IMR-90 (cell line): ENCODE data around the gene ZDHHC8. TPM values are rescaled to one million over a fixed set of nuclear protein-coding genes. Genes with fewer than 3 reads are reported as not detected.
A peak's percentile ranks its signal among the peaks of the same experiment; 100 is the strongest.

Experiments used
- ATAC-seq: fragments of 200-7000 bp; cut with Tn5 transposase; 2 replicates; pipeline ENCODE4 v1.9.1; 2020; ENCODE audit warnings: low read depth, mild to moderate bottlenecking, moderate library complexity
- BruUV-seq: library from RNA; stranded (reverse); fragments of 400-500 nt; replicated peaks from 2 replicates; lab custom pipeline; 2021; lab: Mats Ljungman, UMichigan
- CTCF ChIA-PET: fragments of 300-600 bp; formaldehyde crosslinking; extraction: SDS; loops from one replicate; lab custom pipeline; 2021; ENCODE audit warnings: antibody characterized with exemption; lab: Yijun Ruan, JAX
- POLR2A ChIA-PET: fragments of 300-600 bp; sonication (Branson Sonifier 250); formaldehyde crosslinking; loops from one replicate; lab custom pipeline; 2022; ENCODE audit warnings: antibody characterized with exemption; ENCODE audit not compliant: unreplicated experiment; lab: Charles Lee
- DNase-seq: peaks from one replicate; pipeline ENCODE4 v3.0.0; 2013
- H2AFZ ChIP-seq: replicated peaks from 2 replicates; pipeline ENCODE3; 2013; ENCODE audit warnings: low read length, mild to moderate bottlenecking; ENCODE audit not compliant: poor library complexity
- H2AK5ac ChIP-seq: 2 replicates; pipeline ENCODE4 v1.6.1; 2013; ENCODE audit warnings: low read depth, low read length, inconsistent platforms
- H2AK9ac ChIP-seq: replicated peaks from 2 replicates; pipeline ENCODE3; 2013; ENCODE audit warnings: mild to moderate bottlenecking, low read depth, low read length, moderate library complexity; ENCODE audit not compliant: poor library complexity
- H2BK120ac ChIP-seq: 2 replicates; pipeline ENCODE4 v1.6.1; 2013; ENCODE audit warnings: low read depth, low read length, inconsistent platforms
- H2BK15ac ChIP-seq: 3 replicates; pipeline ENCODE4 v1.6.1; 2013; ENCODE audit warnings: low read depth, low read length, inconsistent platforms
- H2BK20ac ChIP-seq: 2 replicates; pipeline ENCODE4 v1.6.1; 2013; ENCODE audit warnings: low read depth, mild to moderate bottlenecking, inconsistent platforms, low read length, moderate library complexity
- H2BK5ac ChIP-seq: 2 replicates; pipeline ENCODE4 v1.6.1; 2013; ENCODE audit warnings: mild to moderate bottlenecking, low read depth, low read length, inconsistent platforms; ENCODE audit not compliant: poor library complexity, severe bottlenecking
- H3K14ac ChIP-seq: replicated peaks from 2 replicates; pipeline ENCODE4 v1.6.1; 2013; ENCODE audit warnings: low read depth, low read length, inconsistent platforms
- H3K18ac ChIP-seq: 2 replicates; pipeline ENCODE4 v1.6.1; 2013; ENCODE audit warnings: low read depth, low read length, control low read depth
- H3K23ac ChIP-seq: 2 replicates; pipeline ENCODE4 v1.6.1; 2013; ENCODE audit warnings: low read depth, low read length, inconsistent platforms
- H3K27ac ChIP-seq: 2 replicates; pipeline ENCODE4 v1.5.1; 2013; ENCODE audit warnings: mild to moderate bottlenecking, control low read depth, low read length; ENCODE audit not compliant: insufficient read depth
- H3K27me3 ChIP-seq: 2 replicates; pipeline ENCODE4 v1.6.1; 2013; ENCODE audit warnings: low read length; ENCODE audit not compliant: control insufficient read depth, insufficient read depth
- H3K36me3 ChIP-seq: 2 replicates; pipeline ENCODE4 v1.6.1; 2013; ENCODE audit warnings: low read length, mixed read lengths; ENCODE audit not compliant: control insufficient read depth, insufficient read depth
- H3K4ac ChIP-seq: 2 replicates; pipeline ENCODE4 v1.6.1; 2013; ENCODE audit warnings: low read depth, low read length, inconsistent platforms
- H3K4me1 ChIP-seq: 2 replicates; pipeline ENCODE4 v1.6.1; 2013; ENCODE audit warnings: low read length, mixed read lengths; ENCODE audit not compliant: control insufficient read depth, insufficient read depth
- H3K4me2 ChIP-seq: 2 replicates; pipeline ENCODE4 v1.6.1; 2013; ENCODE audit warnings: low read depth, mild to moderate bottlenecking, control low read depth, low read length, moderate library complexity
- H3K4me3 ChIP-seq: 2 replicates; pipeline ENCODE4 v1.5.1; 2013; ENCODE audit warnings: low read depth, mild to moderate bottlenecking, control low read depth, low read length, moderate library complexity; ENCODE audit not compliant: insufficient read depth
- H3K56ac ChIP-seq: 2 replicates; pipeline ENCODE4 v1.6.1; 2013; ENCODE audit warnings: low read length, inconsistent platforms; ENCODE audit not compliant: insufficient read depth; ENCODE audit errors: extremely low read depth
- H3K79me1 ChIP-seq, 2 experiments: 2 replicates each; pipeline ENCODE4 v1.6.1; 2013; ENCODE audit warnings: low read length in 2 of 2, inconsistent platforms in 1 of 2, low read depth in 1 of 2
- H3K9ac ChIP-seq: 2 replicates; pipeline ENCODE4 v1.6.1; 2013; ENCODE audit warnings: low read depth, low read length, control low read depth
- H3K9me1 ChIP-seq: 2 replicates; pipeline ENCODE4 v1.6.1; 2013; ENCODE audit warnings: low read length, inconsistent platforms; ENCODE audit not compliant: insufficient read depth
- H3K9me3 ChIP-seq: 2 replicates; pipeline ENCODE4 v1.6.1; 2013; ENCODE audit warnings: low read length; ENCODE audit not compliant: control insufficient read depth, insufficient read depth
- H4K20me1 ChIP-seq: 2 replicates; pipeline ENCODE4 v1.6.1; 2013; ENCODE audit warnings: low read length, inconsistent platforms; ENCODE audit not compliant: insufficient read depth
- H4K5ac ChIP-seq: 2 replicates; pipeline ENCODE4 v1.6.1; 2013; ENCODE audit warnings: mild to moderate bottlenecking, low read depth, low read length, control low read depth
- H4K8ac ChIP-seq, 2 experiments: 2 replicates each; pipeline ENCODE4 v1.6.1; 2013; ENCODE audit warnings: low read depth in 2 of 2, low read length in 2 of 2, control low read depth in 1 of 2, inconsistent platforms in 1 of 2
- H4K91ac ChIP-seq: 2 replicates; pipeline ENCODE4 v1.6.1; 2013; ENCODE audit warnings: low read depth, low read length, inconsistent platforms; ENCODE audit not compliant: insufficient read depth
- CEBPB ChIP-seq: IDR thresholded peaks from 2 replicates; pipeline ENCODE4 v1.6.1; 2012; ENCODE audit warnings: low read depth, low read length, improper control_type of control experiment
- CTCF ChIP-seq: conservative IDR thresholded peaks from 2 replicates; pipeline ENCODE4 v1.5.1; 2012; ENCODE audit warnings: mild to moderate bottlenecking, low read depth, low read length, improper control_type of control experiment
- ELK1 ChIP-seq: fragments of 150-350 bp; IDR thresholded peaks from 2 replicates; pipeline ENCODE4 v1.6.1; 2016; ENCODE audit warnings: low read depth, mild to moderate bottlenecking, low read length, moderate library complexity, borderline replicate concordance
- NFE2L2 ChIP-seq: fragments of 150-350 bp; IDR thresholded peaks from 2 replicates; pipeline ENCODE4 v1.6.1; 2016; ENCODE audit warnings: low read depth, mild to moderate bottlenecking, low read length
- RAD21 ChIP-seq: IDR thresholded peaks from 2 replicates; pipeline ENCODE4 v1.6.1; 2012; ENCODE audit warnings: low read length, improper control_type of control experiment
- RFX5 ChIP-seq: IDR thresholded peaks from 2 replicates; pipeline ENCODE4 v1.8.0; 2012; ENCODE audit warnings: low read depth, mild to moderate bottlenecking, low read length, moderate library complexity
- SMC3 ChIP-seq: fragments of 150-350 bp; IDR thresholded peaks from 2 replicates; pipeline ENCODE4 v1.6.1; 2016; ENCODE audit warnings: low read depth, mild to moderate bottlenecking, antibody characterized with exemption, low read length, moderate library complexity
- USF2 ChIP-seq: fragments of 150-350 bp; IDR thresholded peaks from 2 replicates; pipeline ENCODE4 v1.6.1; 2017; ENCODE audit warnings: mild to moderate bottlenecking, antibody characterized with exemption, low read length, low read depth
- WGBS, 2 experiments: methylation state at CpG; one replicate each; pipeline versions ENCODE4 v1.1.5 to v1.1.7; 2013; ENCODE audit warnings: missing lambda C conversion rate in 2 of 2; ENCODE audit not compliant: insufficient read length in 1 of 2; ENCODE audit errors: extremely low coverage in 2 of 2; 5-methylcytosine and 5-hydroxymethylcytosine counted together
- dilution Hi-C: fragments of 300-500 bp; cut with HindIII; formaldehyde crosslinking; loops from one replicate; pipeline ENCODE4 v1.14.3; 2018; ENCODE audit warnings: low sequenced_read_pairs; ENCODE audit not compliant: unreplicated experiment
- in situ Hi-C: fragments of 300-500 bp; cut with MboI; formaldehyde crosslinking; loops from 3 replicates; pipeline ENCODE4 v1.14.3; 2019; ENCODE audit warnings: low sequenced_read_pairs, inconsistent platforms, mixed read lengths
- intact Hi-C: fragments of 100-400 bp; cut with micrococcal nuclease; formaldehyde crosslinking; loops from 2 replicates; pipeline ENCODE4 v1.10.0; 2022
- polyA plus RNA-seq, 3 experiments: library from polyadenylated mRNA; depleted of rRNA; stranded (reverse); fragments of >200 nt; gene quantifications; 2 replicates each; pipeline ENCODE4 v1.2.3, GENCODE V29; 2012; ENCODE audit warnings: low replicate concordance in 1 of 3
- total RNA-seq: library from RNA; depleted of rRNA; stranded (reverse); fragments of >200 nt; gene quantifications from 2 replicates; pipeline ENCODE4 v1.2.3, GENCODE V29; 2012

Gene ZDHHC8
- total and polyA plus RNA-seq, 2 of the 4 experiments (the other 2 are of a cell fraction), result 2.5 to 72.6 TPM

GRCh38 chr22:20137671-20138416 lies 6.2 kb downstream of the ZDHHC8 start:
- H4K91ac ChIP-seq, result no peak overlapping the region; the same call in 1 of the 2 replicates
- no peak overlapping the region for H4K8ac ChIP-seq
- no peak overlapping the region for H4K5ac ChIP-seq
- H3K4me2 ChIP-seq, result no peak overlapping the region
- H2AK9ac ChIP-seq, result peak overlapping the region; percentile 73
- intact Hi-C loops (no loop called here), dilution Hi-C loops (no loop called here), in situ Hi-C loops (no loop called here)
- no peak overlapping the region for H2BK15ac ChIP-seq
- no peak overlapping the region for H2BK120ac ChIP-seq
- ChIA-PET POLR2A (no interaction called here), CTCF (no interaction called here)
- H2BK5ac ChIP-seq, result no peak overlapping the region
- H3K27ac ChIP-seq, result no peak overlapping the region
- no peak overlapping the region for H3K4me3 ChIP-seq
- H3K9me1 ChIP-seq, result peaks cover 18% of the 10 kb centered on the region
- H2AK5ac ChIP-seq, result peak overlapping the region; percentile 43; the same call in 1 of the 2 replicates
- no peak overlapping the region for H2AFZ ChIP-seq
- WGBS, 2 experiments, result 79% methylated on average over 6 of the region's 26 CpGs; no CpG with 5 or more reads in 1 of the 2 experiments
- H3K56ac ChIP-seq, result no peak overlapping the region
- no peak overlapping the region for H3K4ac ChIP-seq
- no peak overlapping the region for H2BK20ac ChIP-seq
- H3K9me3 ChIP-seq, result no peaks in the 10 kb centered on the region
- ATAC-seq (no peak), DNase-seq (no peak)
- no peak for TF ChIP-seq CEBPB
- TF ChIP-seq NFE2L2, result no peak
- TF ChIP-seq USF2, result no peak
- TF ChIP-seq CTCF, result no peak
- no peak for TF ChIP-seq SMC3
- TF ChIP-seq ELK1, result no peak
- no peak for TF ChIP-seq RFX5
- no peak for TF ChIP-seq RAD21
- no peak overlapping the region for H3K23ac ChIP-seq
- no peak overlapping the region for H3K14ac ChIP-seq
- peaks cover 24% of the 10 kb centered on the region for H3K4me1 ChIP-seq
- H3K18ac ChIP-seq, result no peak overlapping the region
- H4K20me1 ChIP-seq, result peaks cover 81% of the 10 kb centered on the region
- peaks cover 6% of the 10 kb centered on the region for H3K36me3 ChIP-seq
- H3K9ac ChIP-seq, result no peak overlapping the region
- peaks cover 20 to 93% of the 10 kb centered on the region in 2 experiments for H3K79me1 ChIP-seq
- H3K27me3 ChIP-seq, result no peaks in the 10 kb centered on the region
- no TSS peak for BruUV-seq
